Brain microvascular endothelial cell (primary cell): ENCODE results near the gene SRM.
A peak's percentile ranks its signal among the peaks of the same experiment; 100 is the strongest.
"Not testable (repeated sequence)": the region's sequence is repeated elsewhere in the genome, so short reads cannot be mapped to it uniquely, and the experiment has no call there.

Experiments
- DNase-seq: peaks from one replicate; pipeline ENCODE4 v3.0.0-alpha.2; 2020
- H3K27ac ChIP-seq: fragments of 250-450 bp; sonication (Bioruptor Pico); 2 replicates; pipeline ENCODE4 v1.5.1; 2020; ENCODE audit warnings: mild to moderate bottlenecking, moderate library complexity
- H3K27me3 ChIP-seq: fragments of 250-450 bp; sonication (Bioruptor Pico); replicated peaks from 2 replicates; pipeline ENCODE4 v1.5.1; 2020; ENCODE audit warnings: mild to moderate bottlenecking
- H3K36me3 ChIP-seq: fragments of 250-450 bp; sonication (Bioruptor Pico); replicated peaks from 2 replicates; pipeline ENCODE4 v1.5.1; 2020; ENCODE audit warnings: mild to moderate bottlenecking
- H3K4me3 ChIP-seq: 2 replicates; pipeline ENCODE4 v1.5.1; 2011; ENCODE audit warnings: low read depth, mild to moderate bottlenecking, control low read depth, low read length, moderate library complexity
- in situ Hi-C: cut with HindIII; loops from 2 replicates; pipeline ENCODE4 v1.10.0; 2017; ENCODE audit warnings: low sequenced_read_pairs, low pct_ligation_motif_present
- TF ChIP-seq, protein P1 (sequence below): IDR thresholded peaks from 2 replicates; pipeline ENCODE4 v1.5.1; 2011; ENCODE audit warnings: low read depth, mild to moderate bottlenecking, moderate library complexity, low read length, control low read depth, inconsistent platforms; ENCODE audit errors: missing control alignments

SRM gene

DNA sequence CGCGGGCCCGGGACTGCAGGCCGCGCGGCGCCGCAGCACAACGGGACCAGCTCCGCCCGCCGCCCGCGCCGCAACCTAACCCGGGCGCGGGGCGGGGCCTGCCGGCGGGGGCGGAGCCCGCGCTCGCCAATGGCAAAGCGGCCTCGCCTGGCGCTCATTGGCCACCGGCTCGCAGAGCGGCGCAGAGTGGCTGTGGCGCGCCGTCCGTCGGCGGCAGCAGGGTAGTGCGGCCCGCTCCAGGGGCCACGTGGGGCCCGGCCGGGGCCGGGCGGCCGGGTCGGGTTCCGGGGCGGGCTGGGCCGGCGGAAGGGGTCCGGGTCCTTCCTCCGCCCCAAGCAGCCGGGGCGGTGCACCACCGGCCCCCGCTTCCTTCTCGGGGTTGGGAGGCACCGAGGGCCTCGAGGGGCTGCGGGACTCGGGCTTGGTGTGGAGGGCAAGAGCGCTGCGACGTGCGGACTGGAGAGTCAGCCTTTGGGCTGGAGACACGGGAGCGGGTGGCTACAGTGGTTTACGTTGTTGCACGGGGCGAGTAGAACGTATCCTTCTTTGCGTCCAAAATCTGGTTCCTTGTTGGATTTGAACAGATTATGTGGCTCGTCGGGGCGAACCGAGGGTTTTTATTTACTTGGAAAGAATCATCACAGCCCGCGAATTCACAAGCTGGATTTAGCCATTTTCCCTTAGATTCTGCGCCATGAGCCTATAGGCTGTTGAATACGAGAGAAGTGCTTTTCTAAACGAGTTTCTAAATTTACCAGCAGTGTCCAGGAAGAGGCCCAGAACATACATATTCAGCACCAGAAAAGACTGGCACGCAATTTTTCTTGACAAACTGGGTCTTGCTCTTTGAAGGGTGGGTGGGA, at the start of gene SRM:
Gene SRM (minus strand): TSS at position 51 of the 863 bp plus-strand sequence. CDS start 75 bp downstream, outside the sequence.
- H3K4me3 ChIP-seq: peak within 1 kb of the TSS; percentile 88
- no peaks in the 10 kb centered on the region for H3K27me3 ChIP-seq
- H3K36me3 ChIP-seq: peaks cover 30% of the 10 kb centered on the region
- peak within 1 kb of the TSS; percentile 50 for H3K27ac ChIP-seq
- DNase-seq: peak; percentile 78
- TF ChIP-seq, protein P1, sequence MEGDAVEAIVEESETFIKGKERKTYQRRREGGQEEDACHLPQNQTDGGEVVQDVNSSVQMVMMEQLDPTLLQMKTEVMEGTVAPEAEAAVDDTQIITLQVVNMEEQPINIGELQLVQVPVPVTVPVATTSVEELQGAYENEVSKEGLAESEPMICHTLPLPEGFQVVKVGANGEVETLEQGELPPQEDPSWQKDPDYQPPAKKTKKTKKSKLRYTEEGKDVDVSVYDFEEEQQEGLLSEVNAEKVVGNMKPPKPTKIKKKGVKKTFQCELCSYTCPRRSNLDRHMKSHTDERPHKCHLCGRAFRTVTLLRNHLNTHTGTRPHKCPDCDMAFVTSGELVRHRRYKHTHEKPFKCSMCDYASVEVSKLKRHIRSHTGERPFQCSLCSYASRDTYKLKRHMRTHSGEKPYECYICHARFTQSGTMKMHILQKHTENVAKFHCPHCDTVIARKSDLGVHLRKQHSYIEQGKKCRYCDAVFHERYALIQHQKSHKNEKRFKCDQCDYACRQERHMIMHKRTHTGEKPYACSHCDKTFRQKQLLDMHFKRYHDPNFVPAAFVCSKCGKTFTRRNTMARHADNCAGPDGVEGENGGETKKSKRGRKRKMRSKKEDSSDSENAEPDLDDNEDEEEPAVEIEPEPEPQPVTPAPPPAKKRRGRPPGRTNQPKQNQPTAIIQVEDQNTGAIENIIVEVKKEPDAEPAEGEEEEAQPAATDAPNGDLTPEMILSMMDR: peak; percentile 33
- in situ Hi-C loops: no loop called here

DNA sequence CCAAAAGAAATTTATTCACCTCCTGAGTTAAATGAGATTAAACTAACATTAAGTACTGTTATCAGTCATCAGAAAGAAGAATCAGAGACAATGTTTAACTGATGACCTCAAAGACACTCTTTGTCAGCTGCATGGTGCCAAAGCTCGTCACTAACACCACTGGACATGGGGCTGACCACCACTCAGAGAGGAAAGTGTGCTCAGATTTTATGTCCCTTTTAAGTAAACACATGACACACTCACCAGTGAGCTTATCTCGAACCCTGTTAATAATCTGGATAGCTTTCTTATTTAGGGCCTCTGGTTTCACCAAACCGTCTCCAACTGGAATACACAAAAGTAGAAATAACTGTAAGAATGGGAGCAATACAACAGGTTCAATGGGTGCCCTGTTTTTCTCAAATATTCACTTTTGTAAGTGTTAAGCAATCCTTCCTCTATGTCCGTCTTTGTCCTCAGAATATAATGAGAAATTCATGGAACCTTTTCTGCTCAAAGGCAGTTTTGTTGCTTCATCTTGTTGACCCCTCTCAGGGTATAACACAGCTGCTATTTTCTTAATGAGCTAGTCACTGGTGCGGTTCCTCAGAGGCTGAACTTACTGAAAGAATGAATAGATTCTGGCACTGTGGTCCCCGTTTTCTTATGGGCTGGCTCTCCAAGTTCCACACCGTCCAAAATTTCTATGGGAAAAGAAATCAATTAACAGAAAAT, 49.4 kb upstream of the SRM start:
- TF ChIP-seq, protein P1: no peak
- H3K36me3 ChIP-seq: peaks cover 57% of the 10 kb centered on the region
- H3K4me3 ChIP-seq: no peak overlapping the region
- DNase-seq: no peak
- no peaks in the 10 kb centered on the region for H3K27me3 ChIP-seq
- H3K27ac ChIP-seq: no peak overlapping the region
- in situ Hi-C loops: no loop called here

DNA sequence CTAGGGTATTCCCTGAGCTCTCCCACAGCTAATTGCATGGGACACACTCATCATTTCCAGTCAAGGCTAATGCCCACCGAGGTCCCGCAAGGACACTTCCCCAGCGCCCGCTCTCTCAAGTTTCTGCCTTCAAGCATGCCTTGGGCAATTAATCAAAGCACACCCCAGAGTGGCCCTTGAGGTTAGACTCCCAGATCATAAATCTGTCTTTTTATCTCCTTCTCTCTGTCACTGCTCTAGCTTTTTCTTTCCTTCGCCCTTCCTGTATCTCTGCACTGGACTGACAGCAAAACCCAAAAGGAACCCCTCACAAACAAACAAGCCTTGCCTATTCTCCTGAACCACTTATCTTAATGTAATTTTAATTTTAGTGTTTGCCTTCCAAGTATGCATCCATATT, 47.8 kb upstream of the SRM start:
- TF ChIP-seq, protein P1: no peak
- in situ Hi-C loops: no loop called here
- no peak overlapping the region for H3K27ac ChIP-seq
- H3K27me3 ChIP-seq: no peaks in the 10 kb centered on the region
- H3K4me3 ChIP-seq: no peak overlapping the region
- H3K36me3 ChIP-seq: peaks cover 43% of the 10 kb centered on the region
- DNase-seq: no peak

DNA sequence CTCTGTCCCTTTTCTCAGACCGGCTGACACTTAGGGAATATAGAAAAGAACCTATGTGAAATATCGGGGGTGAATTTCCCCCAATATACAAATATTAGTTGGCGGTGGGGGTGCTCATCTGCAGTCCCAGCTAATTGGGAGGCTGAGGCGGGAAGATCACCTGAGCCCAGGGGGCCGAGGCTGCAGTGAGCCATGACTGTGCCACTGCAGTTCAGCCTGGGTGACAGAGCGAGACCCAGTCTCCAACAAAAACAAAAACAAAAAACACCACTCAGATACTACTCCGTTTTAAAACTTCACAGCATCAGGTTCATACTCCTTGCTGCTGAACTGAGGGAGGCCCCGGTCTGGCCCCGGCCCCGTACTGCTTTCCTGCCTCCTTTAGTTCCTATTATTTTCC, 45.8 kb upstream of the SRM start:
- TF ChIP-seq, protein P1: no peak
- in situ Hi-C loops: no loop called here
- no peak overlapping the region for H3K27ac ChIP-seq
- no peak overlapping the region for H3K4me3 ChIP-seq
- peaks cover 37% of the 10 kb centered on the region for H3K36me3 ChIP-seq
- H3K27me3 ChIP-seq: no peaks in the 10 kb centered on the region
- no peak for DNase-seq

DNA sequence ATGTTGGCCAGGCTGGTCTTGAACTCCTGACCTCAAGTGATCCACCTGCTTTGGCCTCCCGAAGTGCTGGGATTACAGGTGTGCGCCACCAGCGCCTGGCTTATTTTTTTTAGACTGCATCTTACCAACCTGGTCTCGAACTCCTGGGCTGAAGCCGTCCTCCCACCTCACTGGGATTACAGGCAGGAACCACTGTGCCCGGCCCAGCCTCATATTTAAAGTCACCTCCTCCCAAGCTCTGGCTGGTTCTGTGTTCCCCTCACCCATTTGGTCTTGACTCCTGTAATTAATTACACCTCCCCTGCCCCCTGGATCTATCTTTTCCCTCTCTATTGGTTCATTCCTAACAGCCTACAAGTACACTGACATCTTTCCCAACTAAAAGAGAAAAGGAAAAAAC, 41.5 kb upstream of the SRM start:
- in situ Hi-C loops: no loop called here
- DNase-seq: no peak
- no peak overlapping the region for H3K4me3 ChIP-seq

DNA sequence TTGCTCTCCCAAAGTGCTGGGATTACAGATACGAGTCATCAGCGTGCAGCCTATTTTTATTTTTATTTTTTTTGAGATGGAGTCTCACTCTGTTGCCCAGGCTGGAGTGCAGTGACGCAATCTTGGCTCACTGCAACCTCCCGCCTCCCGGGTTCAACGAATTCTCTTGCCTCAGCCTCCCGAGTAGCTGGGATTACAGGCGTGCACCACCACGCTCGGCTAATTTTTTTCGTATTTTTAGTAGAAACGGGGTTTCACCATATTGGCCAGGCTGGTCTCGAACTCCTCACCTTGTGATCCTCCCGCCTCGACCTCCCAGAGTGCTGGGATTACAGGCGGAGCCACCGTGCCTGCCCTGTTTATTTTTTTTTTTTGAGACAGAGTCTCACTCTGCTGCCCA, 41.0 kb upstream of the SRM start:
- H3K36me3 ChIP-seq: peaks cover 20% of the 10 kb centered on the region
- in situ Hi-C loops, H3K27me3 ChIP-seq, H3K27ac ChIP-seq, H3K4me3 ChIP-seq, DNase-seq: not testable (repeated sequence)

More for the DNA sequence above, 41.5 kb upstream of the SRM start:
- Histone ChIP-seq H3K27me3 (no peaks in the 10 kb centered on the region), H3K27ac (no peak overlapping the region), H3K36me3 (peaks cover 21% of the 10 kb centered on the region)
- TF ChIP-seq, protein P1: no peak
